HG03064 (cell line): ENCODE measurements around the gene NOL7.

ENCODE experiments used
- ATAC-seq: cut with Tn5 transposase; IDR thresholded peaks from one replicate; pipeline ENCODE4 v1.9.1; 2021; ENCODE audit warnings: low read depth; ENCODE audit not compliant: unreplicated experiment

The NOL7 gene

DNA sequence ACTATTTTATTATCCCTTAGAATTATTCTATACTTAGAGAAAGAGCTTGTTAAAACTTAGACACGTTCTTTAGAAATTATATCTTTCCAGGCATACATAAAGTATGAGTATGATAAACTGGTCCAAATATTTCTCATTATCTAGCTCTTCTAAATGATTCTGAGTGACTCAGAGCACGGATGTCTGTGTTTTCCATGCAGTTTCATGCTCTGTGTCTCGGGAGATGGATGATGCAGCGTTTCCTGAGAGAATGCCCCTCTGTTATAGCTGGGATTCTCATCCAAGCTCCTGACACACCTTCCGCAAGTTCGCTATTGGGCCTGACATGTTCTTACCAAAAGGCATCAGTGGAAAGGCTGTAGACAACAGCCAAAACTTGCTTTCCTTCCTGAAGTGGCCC lies 21.4 kb upstream of the NOL7 start:
- no peak for ATAC-seq

DNA sequence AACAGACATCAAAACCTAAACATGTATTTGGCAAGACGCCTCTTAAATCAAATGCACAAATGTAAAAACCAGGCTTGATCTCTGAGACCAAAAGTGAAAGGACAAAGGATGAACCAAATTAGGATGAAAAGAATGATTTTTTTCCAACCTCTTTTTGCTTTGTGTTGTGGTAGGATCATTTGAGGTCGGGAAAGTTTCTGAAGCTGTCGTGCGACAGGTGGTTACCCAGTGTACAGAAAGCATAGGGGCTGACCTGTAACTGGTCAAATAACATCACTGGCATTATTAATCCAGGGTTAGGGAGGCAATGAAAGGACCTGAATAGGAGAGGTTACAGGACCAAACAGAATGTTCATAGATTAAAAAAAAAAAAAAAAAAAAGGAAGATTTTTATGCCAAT lies 18.1 kb upstream of the NOL7 start:
- no peak for ATAC-seq

DNA sequence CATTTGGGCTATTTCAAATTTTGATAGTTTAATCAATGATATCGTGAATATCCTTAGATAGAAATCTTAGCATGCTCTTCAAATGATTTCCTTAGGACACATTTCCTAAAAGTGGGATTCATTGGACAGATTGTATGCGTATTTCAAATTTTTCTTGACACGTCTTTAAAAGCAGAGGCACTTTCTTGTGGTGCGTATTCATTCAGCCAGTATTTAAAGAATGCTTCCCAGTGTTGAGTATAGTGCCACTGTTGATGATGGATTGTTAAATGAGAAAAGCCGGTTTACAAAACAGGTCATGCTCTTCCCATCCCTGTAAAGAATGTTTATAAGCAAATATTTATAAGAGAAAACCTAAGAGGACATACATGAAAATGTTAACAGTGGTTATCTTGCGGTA lies 15.1 kb upstream of the NOL7 start:
- no peak for ATAC-seq

DNA sequence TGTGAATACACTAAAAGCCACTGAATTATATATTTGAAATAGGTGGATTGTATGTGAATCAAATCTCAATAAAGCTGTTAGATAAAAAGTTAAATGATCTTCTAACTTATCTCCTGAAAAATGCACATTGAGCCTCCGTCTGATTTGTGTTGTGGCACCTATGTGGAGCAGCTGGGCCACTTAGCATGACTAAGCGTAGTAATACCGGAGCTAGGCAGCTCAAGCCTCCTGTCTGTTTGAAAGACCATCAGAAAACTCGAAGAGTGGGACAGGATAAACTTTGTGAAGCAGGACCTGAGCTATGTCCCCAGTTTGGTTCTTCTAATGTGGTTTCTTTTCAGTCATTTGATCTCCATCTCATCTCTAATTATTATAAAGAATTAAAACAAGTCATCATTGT lies 11.0 kb upstream of the NOL7 start:
- ATAC-seq, result no peak

DNA sequence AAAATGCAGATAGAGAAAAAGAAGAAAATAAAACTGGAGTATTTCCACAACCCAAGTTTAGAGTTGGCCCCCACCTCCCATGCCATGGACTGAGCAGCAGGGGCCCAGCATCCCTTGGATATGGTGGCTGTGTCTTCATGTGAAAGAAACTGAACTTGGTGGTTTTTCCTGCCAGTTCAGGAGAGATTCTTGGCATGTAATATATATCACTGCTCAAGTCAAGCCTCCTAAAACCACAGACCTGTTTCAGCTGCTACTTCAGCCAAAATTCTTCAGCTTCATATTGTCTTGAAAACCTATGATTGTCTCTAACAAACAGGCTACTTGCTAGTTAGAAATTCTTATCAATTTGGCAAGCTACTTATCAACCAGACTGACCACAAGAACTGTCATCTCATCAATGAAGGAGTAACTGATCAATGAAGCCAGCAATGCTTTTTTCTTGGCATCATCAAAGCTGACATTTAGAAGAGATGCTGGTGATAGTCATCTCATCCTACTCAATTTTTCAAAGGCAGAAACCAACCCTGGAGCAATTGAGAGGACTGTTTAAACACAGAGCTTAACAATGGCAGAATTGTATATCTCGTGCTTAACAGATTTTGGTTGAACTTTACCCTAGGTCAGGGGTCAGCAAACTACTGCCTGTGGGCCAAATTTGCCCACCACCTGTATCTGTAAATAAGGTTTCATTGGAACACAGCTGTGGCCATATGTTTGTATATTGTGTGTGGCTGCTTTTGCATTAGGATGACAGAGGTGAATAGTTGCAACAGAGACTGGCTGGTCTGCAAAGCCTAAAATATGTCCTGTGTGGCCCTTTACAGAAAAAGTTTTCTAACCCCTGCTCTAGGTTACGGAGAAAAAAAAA lies 10.4 kb upstream of the NOL7 start:
- no peak for ATAC-seq

DNA sequence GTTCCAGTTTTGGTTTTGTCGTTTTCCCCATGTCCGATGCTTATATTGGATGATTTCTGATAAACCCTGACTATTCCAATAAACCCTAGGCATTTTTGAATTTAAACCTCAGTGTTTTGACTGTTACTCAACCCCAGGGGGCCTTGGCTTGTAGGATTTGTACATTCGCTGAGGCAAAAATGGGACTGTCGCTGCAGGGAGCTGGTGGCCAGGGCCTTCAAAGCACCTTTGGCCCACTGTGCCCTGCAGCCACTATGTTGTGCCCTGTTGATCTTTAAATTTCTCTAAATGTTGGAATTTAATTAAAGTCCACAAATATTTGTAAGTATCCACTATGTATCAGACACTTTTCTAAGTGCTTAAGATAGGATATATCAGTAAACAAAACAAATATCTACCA lies 9.5 kb upstream of the NOL7 start:
- no peak for ATAC-seq

DNA sequence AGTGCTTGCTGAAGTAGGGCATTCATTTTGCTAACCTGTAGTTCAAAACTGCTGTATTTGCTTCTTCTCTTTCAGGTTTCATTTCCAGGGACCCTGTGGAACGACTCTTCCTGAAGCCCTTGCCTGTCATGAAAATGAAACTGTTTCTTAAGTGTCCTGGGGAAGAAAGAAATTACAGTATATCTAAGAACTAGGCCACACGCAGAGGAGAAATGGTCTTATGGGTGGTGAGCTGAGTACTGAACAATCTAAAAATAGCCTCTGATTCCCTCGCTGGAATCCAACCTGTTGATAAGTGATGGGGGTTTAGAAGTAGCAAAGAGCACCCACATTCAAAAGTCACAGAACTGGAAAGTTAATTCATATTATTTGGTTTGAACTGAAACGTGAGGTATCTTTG lies 3.4 kb upstream of the NOL7 start:
- ATAC-seq, result no peak

DNA sequence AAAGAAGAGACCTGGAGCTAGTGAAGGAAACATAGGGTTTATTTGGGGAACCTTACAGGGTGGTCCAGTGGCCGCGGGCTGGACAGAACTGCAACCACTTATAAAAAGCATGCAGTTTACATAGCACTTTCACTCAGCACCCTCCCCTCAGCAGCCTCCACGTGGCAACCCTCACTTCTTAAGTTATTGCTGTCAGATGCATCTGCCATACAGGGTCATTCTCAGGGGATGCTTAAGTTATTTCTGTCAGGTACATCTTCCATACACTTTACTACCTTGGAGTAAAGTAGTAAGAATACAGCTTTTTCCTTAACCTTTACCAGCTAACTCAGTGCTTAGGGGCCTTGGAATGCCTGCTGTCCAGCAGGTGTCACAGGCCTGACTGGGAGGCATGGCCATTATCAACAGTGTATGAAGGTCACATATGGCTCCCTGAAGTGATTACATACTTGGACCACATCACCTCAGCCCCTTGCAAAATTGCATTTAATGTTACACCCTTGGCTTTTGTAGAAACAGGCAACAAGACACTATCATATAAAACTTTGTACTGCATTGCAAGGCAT lies 2.0 kb upstream of the NOL7 start:
- no peak for ATAC-seq

DNA sequence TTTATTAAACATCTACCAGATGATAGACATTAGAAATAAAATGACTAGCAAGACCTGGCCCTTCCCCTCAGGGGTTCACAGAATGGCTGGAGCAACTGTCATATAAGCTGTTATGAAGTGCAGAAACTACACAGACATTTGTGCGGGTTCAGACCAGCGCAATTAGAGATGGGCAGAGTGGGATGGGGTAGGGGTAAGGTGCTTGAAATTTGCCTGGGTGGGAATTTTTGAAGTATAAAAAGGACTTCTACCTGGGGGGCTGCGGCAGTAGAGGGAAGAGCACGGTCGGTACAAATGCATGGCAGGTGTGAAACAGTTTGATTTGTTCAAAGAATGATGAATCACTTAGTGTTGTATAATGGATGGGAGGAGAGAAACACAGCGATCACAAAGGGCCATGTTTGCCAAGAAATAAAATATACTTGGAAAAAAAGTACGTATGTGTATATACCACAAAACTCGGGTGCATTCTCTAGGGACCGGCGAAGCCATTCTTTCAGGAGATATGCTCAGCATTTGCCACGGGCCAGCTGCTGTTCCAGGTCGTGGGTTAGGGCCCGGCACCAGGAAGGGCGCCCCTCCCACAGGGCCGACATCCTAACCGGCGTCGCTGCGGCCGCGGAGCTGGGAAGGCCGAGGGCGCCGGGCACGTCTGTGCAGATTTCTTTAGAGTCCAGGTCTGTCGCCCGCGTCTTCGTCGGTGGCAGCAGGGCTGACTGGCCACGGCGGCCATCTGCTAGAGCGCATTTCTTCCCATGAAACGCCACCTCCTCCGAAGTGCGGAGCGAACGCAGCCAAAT lies 809 bp upstream of the NOL7 start:
- ATAC-seq, result peak; percentile 17

DNA sequence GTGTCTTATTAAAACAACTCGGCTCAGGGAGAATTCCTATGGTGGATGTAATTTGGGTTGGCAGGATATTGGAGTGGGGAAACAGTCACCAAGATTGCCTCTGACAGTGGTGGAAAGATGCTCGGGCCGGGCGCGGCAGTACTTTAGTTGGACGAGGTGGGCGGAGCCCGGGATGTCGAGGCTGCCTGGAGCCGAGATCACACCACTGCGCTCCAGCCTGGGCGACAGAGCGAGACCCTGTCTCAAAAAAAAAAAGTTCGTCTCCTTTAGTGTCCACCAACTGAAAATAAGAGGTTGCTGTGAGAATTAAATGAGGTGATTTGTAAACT lies 621 bp downstream of the NOL7 start:
- ATAC-seq, result peak; percentile 26

DNA sequence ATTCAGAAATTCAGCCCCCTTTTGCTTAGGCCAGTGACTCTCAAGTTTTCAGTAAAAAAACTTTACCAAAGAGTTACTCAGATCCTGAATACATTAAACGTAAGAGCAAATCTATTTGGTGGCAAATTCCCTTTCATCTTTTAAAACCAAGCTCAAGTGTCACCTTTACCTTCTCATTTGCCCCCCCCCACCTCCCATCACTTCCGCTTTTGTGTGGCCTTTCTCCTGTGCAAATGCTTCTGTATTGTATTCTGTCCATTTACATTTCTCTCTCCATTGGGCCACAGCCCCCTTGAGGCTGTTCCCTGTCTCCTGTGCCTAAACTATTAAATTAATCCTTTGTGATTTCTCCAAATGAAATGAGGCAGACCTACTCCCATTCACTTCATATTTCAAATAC lies 1.9 kb downstream of the NOL7 start:
- ATAC-seq, result no peak

DNA sequence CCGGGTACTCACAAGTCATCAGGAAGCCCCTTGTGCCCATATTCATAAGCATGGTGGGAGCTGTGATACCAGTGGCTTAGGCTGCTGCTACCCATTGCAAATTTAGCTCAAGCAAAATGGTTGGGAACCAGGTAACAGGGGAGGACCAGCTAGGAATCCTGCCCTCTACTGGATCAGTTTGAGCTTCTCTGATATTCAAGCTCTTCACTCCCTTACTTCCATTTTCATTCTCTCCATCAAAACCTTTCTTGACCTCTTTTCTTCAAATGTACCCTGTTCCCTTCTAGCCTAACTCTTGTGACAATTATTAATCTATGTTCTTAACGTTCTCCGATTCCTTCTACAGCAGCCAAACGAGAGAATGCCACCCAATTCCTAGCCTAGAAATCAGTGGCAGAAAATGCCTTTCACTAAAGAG lies 9.7 kb downstream of the NOL7 start:
- no peak for ATAC-seq

DNA sequence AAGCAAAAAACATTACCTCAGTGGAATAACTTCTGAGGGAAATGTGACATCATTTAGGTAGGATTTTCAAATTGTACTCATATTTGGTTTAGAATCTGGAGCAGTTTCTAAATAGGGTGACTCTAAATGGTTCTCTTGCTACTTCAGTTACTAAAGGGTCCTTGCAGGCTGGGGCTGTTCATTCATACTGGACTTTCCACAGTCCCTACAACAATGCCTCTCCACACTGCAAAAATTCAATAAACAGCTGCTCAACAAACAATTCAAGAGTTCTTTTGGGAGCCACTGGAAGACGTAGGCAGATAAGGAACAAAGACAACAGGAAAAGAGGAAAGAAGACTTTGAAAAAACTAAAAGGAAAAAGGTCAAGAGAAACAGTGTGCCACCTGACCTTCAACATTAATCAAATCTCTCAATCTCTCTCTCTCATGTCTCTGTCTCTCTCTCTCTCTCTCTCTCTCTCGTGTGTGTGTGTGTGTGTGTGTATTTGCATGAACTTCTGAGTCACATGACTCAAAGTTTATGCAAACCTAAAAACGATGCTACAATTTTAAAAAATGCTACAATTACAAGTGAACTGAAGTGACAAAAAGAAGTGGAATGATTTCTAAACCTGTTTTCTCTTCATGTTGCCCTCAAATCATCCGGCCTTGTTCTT lies 14.5 kb downstream of the NOL7 start:
- ATAC-seq, result no peak

DNA sequence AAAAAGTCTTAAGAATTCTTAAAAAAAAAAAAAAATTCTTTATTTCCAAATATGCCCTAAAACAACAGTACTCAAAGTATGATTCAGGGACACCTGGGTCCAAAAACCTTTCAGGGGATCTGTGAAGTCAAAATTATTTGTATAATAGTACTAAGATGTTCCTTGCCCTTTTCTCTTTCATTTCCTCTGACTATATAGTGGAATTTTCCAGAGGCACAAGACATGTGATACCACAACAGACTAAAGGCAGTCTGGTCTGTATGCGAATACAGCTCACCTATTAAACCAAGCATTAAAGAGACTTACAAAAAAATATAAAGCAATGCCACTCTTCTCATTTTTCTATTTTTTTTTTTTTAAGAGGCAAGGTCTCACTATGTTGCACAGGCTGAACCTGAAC lies 15.4 kb downstream of the NOL7 start:
- no peak for ATAC-seq

DNA sequence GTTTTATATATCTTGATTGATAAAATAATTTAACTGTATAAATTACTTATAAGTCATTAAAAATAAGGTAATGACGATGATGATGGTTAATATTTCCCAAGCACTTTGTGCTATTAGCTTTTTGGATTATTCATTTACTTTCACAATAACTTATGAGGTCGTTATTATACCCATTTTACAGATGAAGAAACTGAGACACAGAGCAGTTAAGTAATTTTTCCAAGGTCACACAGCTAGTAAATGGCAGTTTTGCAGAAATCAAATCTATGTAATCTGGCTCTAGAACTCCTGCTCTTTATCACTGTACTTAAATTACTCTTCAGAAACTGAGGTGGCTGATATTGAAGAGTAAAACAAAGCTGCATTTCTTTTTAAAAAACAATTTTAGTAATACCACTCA lies 18.2 kb downstream of the NOL7 start:
- ATAC-seq, result no peak

DNA sequence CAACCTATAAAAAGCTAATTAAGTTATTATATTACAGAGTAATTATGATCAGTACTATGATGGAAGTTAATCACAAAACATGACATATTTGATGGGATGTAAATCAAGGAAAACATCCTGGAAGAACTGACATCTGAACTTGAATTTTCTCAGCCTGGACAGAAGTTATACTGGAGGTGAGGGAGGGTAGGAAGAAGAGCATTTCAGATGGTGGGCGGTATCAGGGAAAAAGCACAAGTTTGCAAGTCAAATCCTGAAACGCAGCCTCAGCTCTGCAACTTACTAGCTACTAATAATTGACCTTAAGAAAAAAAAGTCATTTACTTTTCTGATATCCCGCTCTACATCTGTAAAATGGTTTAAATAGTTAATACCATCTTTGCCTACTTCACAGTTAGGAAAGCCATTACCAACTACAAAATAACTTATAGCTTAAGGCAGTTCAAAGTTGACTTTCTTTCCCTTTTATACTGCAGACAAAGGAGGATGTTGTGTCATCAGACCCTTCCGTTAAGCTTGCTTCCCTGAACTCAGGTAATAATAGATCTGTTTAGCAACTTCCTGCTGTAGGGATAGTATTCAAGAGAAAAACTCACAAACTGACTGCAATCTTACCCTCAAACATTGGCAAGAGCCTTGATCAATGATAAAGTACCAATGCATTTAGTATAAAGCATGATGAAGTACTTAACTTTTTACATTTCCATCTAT lies 21.0 kb downstream of the NOL7 start:
- ATAC-seq, result no peak

DNA sequence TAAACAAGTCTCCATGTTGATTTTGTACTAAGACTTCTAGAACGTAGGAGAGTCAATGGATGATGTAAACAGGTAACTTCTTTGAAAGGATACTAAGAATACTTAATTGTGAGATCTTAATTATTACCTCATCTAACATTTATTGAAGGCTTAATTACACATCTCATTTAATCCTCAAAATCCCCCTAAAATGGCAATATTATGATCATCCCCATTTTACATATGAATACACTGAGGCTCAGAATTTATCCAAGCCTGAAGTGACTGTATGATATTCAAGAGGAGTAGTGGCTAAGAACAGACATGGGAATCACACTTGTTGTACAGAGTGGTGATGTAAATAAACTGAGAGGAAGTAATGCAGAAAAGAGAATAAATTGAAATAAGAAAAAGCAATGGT lies 22.9 kb downstream of the NOL7 start:
- no peak for ATAC-seq

DNA sequence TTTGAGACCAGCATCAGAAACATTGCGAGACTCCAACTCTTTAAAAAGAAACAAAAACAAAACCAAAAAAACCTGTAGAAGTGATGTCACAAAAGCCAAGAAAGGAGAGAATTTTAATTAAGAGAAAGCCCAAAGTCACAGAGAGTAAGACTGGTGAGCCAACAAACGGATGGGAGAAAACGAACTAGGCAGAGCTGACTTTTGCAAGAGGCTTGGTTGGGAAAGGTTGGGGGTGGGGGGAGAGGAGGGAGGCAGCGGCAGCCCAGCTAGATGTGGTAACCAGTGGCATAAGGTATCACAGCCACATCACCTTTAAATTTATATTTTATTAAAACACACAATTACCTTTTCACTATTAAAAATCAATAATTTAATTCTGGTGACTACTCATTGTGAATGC lies 23.5 kb downstream of the NOL7 start:
- ATAC-seq, result no peak

DNA sequence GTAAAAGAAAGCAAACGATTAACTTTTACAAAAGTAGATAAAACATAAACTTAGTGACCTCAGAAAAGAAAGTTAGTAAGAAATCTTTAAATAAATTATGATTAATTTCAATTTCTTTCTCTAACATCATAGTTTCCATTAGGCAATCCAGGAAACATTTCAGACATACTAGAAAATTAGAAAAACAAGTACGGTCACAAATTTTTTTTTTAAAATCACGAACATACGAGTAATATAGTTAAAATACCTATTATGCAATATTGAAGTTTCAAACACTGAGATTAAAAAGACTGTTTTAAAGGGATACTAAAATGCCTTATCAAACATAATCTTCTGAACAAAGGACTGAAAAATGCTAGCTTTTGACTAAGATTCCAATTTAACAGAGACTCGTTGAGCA lies 26.2 kb downstream of the NOL7 start:
- ATAC-seq, result no peak

DNA sequence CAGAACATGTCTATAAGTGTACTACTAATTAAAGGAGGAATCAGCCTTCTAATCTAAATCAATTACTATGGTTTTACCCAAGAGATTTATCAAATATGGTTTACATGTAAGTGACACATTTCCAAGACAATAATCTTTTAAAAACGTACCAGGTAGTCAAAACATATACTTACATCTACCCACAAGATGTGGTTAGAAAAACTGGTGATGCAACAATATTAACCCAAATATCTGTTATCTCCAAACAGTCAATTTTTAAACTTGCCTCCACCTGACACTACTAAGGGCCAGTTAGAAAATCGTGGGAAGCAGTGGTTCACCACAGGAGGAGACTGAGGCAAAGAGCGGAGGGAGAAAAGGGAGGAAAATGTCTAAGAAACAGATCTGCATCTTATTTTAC lies 28.0 kb downstream of the NOL7 start:
- no peak for ATAC-seq

DNA sequence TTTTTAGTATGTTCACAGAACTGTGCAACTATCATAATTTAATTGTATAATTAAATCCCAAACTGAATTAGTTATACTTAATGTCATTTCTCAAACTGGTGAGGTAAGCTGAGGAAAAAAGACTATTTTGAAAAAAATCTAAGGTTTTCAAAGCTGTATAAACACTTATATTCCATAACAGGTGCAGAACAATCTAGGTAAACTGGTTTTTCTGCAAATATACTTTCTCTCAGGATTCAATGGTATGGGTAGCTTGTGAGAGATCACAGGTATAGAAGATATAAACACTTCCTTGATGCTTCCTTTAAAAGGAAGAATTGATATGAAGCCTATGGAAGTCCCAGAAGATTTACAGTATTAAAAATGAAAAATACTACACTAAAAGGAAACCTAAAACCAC lies 33.7 kb downstream of the NOL7 start:
- ATAC-seq, result no peak
